HepG2 (cell line): Measurements from ENCODE around the gene AZI2. TPM values are rescaled to one million over a fixed set of nuclear protein-coding genes. Genes with fewer than 3 reads are reported as not detected.

Experiments
- ATAC-seq: fragments of 200-7000 bp; cut with Tn5 transposase; 3 replicates; pipeline ENCODE4 v1.9.1; 2020; ENCODE audit warnings: mild to moderate bottlenecking, moderate library complexity
- BruUV-seq: library from RNA; stranded (reverse); fragments of 400-500 nt; replicated peaks from 2 replicates; lab custom pipeline; 2021; lab: Mats Ljungman, UMichigan
- CTCF ChIA-PET: fragments of 300-600 bp; formaldehyde crosslinking; extraction: SDS; loops from one replicate; lab custom pipeline; 2021; ENCODE audit warnings: low total read pairs, inconsistent platforms, low intra/inter-chr PET ratio; lab: Yijun Ruan, JAX
- POLR2A ChIA-PET: fragments of 350-600 bp; sonication (Branson Sonifier 250); formaldehyde crosslinking; loops from one replicate; lab custom pipeline; 2020; ENCODE audit warnings: antibody characterized with exemption, inconsistent platforms; lab: Yijun Ruan, JAX
- DNase-seq: peaks from one replicate; pipeline ENCODE4 v3.0.0-alpha.2; 2015; ENCODE audit warnings: low spot score
- FAIRE-seq: peaks from 3 replicates; lab custom pipeline; 2011; peaks lifted over from hg19 to GRCh38; lab: Jason Lieb, UNC
- H2AFZ ChIP-seq: one replicate; pipeline ENCODE4 v1.6.1; 2011; ENCODE audit warnings: low read length, inconsistent platforms
- H3K27ac ChIP-seq: fragments of 300-600 bp; 3 replicates; pipeline ENCODE4 v1.8.0; 2011; ENCODE audit warnings: mixed run types, mild to moderate bottlenecking, mixed read lengths, low read length, inconsistent platforms; ENCODE audit not compliant: insufficient read depth; ENCODE audit errors: extremely low read length
- H3K27me3 ChIP-seq, 2 experiments: fragments of 200-600 bp in 1 of 2; 2 replicates in 1 of 2; 3 replicates in 1 of 2; pipeline versions ENCODE4 v1.6.0 to v1.8.0; 2011; ENCODE audit warnings: low read length in 2 of 2, mild to moderate bottlenecking in 2 of 2, moderate library complexity in 2 of 2, inconsistent platforms in 1 of 2; ENCODE audit not compliant: insufficient read depth in 2 of 2, control insufficient read depth in 1 of 2
- H3K36me3 ChIP-seq, 2 experiments: fragments of 200-600 bp in 1 of 2; replicated peaks in 1 of 2; 2 replicates in 1 of 2; 3 replicates in 1 of 2; pipeline versions ENCODE4 v1.5.1 to v1.8.0; 2011; ENCODE audit warnings: low read length in 2 of 2, inconsistent platforms in 1 of 2; ENCODE audit not compliant: insufficient read depth in 2 of 2, control insufficient read depth in 1 of 2
- H3K4me1 ChIP-seq: 2 replicates; pipeline ENCODE4 v1.5.1; 2012; ENCODE audit warnings: low read length, inconsistent platforms; ENCODE audit not compliant: insufficient read depth
- H3K4me2 ChIP-seq: 2 replicates; pipeline ENCODE4 v1.6.0; 2011; ENCODE audit warnings: low read depth, low read length, inconsistent platforms
- H3K4me3 ChIP-seq, 3 experiments: fragments of 200-600 bp in 1 of 3; sonication (generic), shearing (Covaris generic) in 1 of 3; replicated peaks in 1 of 3; 2 replicates each; pipeline ENCODE4 v1.5.1; 2011 to 2016; ENCODE audit warnings: low read length in 3 of 3, inconsistent platforms in 2 of 3, low read depth in 2 of 3, mild to moderate bottlenecking in 2 of 3, control low read depth in 1 of 3, mixed read lengths in 1 of 3; ENCODE audit not compliant: insufficient read depth in 1 of 3
- H3K79me2 ChIP-seq: one replicate; pipeline ENCODE4 v1.6.1; 2011; ENCODE audit warnings: low read length, inconsistent platforms; ENCODE audit not compliant: insufficient read depth
- H3K9ac ChIP-seq: 2 replicates; pipeline ENCODE4 v1.6.0; 2011; ENCODE audit warnings: mild to moderate bottlenecking, low read depth, low read length, inconsistent platforms; ENCODE audit not compliant: insufficient read depth
- H3K9me3 ChIP-seq: 2 replicates; pipeline ENCODE4 v1.5.1; 2012; ENCODE audit warnings: mild to moderate bottlenecking, low read length
- H4K20me1 ChIP-seq: 2 replicates; pipeline ENCODE4 v1.6.0; 2011; ENCODE audit warnings: inconsistent platforms, mild to moderate bottlenecking, low read length, moderate library complexity; ENCODE audit not compliant: insufficient read depth
- ADNP ChIP-seq: sonication (generic); formaldehyde crosslinking; IDR thresholded peaks from 2 replicates; pipeline ENCODE4 v1.4.0; 2020; ENCODE audit warnings: missing genetic modification reagents
- CBX2 ChIP-seq, 2 experiments: fragments of 200-600 bp in 1 of 2; sonication (generic); formaldehyde crosslinking in 1 of 2; IDR thresholded peaks; 2 replicates each; pipeline versions ENCODE4 v1.7.0 to v1.8.1; 2018 to 2022; ENCODE audit warnings: low read depth in 2 of 2, low read length in 1 of 2, mild to moderate bottlenecking in 1 of 2, missing genetic modification reagents in 1 of 2
- DPF2 ChIP-seq: sonication (generic); formaldehyde crosslinking; IDR thresholded peaks from 2 replicates; pipeline ENCODE4 v1.4.0; 2020; ENCODE audit warnings: mild to moderate bottlenecking, low read depth, missing genetic modification reagents, borderline replicate concordance
- MTA3 ChIP-seq: sonication (generic); formaldehyde crosslinking; IDR thresholded peaks from 2 replicates; pipeline ENCODE4 v1.4.0; 2020; ENCODE audit warnings: missing genetic modification reagents
- PHF21A ChIP-seq: sonication (generic); formaldehyde crosslinking; IDR thresholded peaks from 2 replicates; pipeline ENCODE4 v1.5.0; 2020; ENCODE audit warnings: mild to moderate bottlenecking, missing genetic modification reagents
- RXRA ChIP-seq: sonication (generic); formaldehyde crosslinking; IDR thresholded peaks from 2 replicates; pipeline ENCODE4 v1.5.1; 2020; ENCODE audit warnings: missing genetic modification reagents
- WIZ ChIP-seq: sonication (generic); formaldehyde crosslinking; IDR thresholded peaks from 2 replicates; pipeline ENCODE4 v1.5.1; 2020; ENCODE audit warnings: mild to moderate bottlenecking, missing genetic modification reagents
- YEATS4 ChIP-seq: sonication (generic); formaldehyde crosslinking; IDR thresholded peaks from 2 replicates; pipeline ENCODE4 v1.4.0; 2020; ENCODE audit warnings: missing genetic modification reagents, borderline replicate concordance
- WGBS: methylation state at CpG from one replicate; pipeline ENCODE4 v1.1.6; 2017; ENCODE audit warnings: low lambda C conversion rate; 5-methylcytosine and 5-hydroxymethylcytosine counted together
- in situ Hi-C: cut with HindIII; loops from 2 replicates; pipeline ENCODE4 v1.10.0; 2017; ENCODE audit warnings: low pct_unique_long_range_greater_than_20kb; ENCODE audit not compliant: extremely low pct_ligation_motif_present
- intact Hi-C: fragments of 100-400 bp; cut with micrococcal nuclease; formaldehyde crosslinking; loops from one replicate; pipeline ENCODE4 v1.10.0; 2022; ENCODE audit not compliant: unreplicated experiment
- polyA plus RNA-seq, 8 experiments: library from polyadenylated mRNA; depleted of rRNA in 3 of 8; stranded (reverse) in 7 of 8; unstranded in 1 of 8; fragments of >200 nt; fragmentation: Illumina TruSeq in 4 of 8; extraction: Trizol in 4 of 8; gene quantifications; 2 replicates each; pipeline versions ENCODE4 v1.2.1 to v1.2.3, GENCODE V29; 2011 to 2016; ENCODE audit warnings: low read depth in 4 of 8, missing spikeins in 1 of 8, mixed read lengths in 1 of 8; ENCODE audit not compliant: insufficient read depth in 1 of 8
- total RNA-seq, 5 experiments: library from RNA; depleted of rRNA; stranded (reverse); fragments of >200 nt; fragmentation: Illumina TruSeq; extraction: Trizol; gene quantifications; 2 replicates each; pipeline ENCODE4 v1.2.3, GENCODE V29; 2016; ENCODE audit warnings: low read depth in 1 of 5
- TF ChIP-seq, protein P1 (sequence below): sonication (generic); formaldehyde crosslinking; IDR thresholded peaks from 2 replicates; pipeline ENCODE4 v1.4.0; 2020; ENCODE audit warnings: mild to moderate bottlenecking, missing genetic modification reagents
- TF ChIP-seq, protein P2 (sequence below): sonication (generic); formaldehyde crosslinking; IDR thresholded peaks from 2 replicates; pipeline ENCODE4 v1.4.0; 2020; ENCODE audit warnings: missing genetic modification reagents, borderline replicate concordance
- TF ChIP-seq, protein P3 (sequence below): sonication (generic); formaldehyde crosslinking; IDR thresholded peaks from 2 replicates; pipeline ENCODE4 v1.4.0; 2020; ENCODE audit warnings: missing genetic modification reagents

Gene AZI2
- total and polyA plus RNA-seq, 2 of the 13 experiments (the other 11 are each of a cell fraction or from before 2014, with no cell fraction given), result 43.7 to 49.8 TPM

DNA sequence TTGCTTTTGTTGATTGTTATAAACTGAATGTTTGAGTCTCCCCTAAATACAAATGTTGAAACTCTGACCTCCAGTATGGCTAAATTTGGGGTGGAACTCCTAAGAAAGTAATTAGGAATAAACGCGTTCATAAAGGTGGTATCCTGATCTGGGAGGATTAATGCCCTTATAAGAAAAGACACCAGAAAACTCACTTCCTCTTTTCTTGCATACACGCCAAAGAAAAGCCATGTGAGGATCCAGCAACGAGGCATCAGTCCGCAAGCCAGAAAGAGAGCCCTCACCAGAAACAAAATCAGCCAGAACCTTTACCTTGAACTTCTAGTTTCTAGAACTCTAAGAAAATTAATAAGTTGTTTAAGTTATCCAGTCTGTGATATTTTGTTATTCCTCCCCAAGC lies 37.4 kb upstream of the AZI2 start:
- Histone ChIP-seq H3K9me3 (peaks cover 17% of the 10 kb centered on the region), H3K79me2 (no peaks in the 10 kb centered on the region), H4K20me1 (no peaks in the 10 kb centered on the region), H3K4me3 (no peak overlapping the region), H3K36me3 (no peaks in the 10 kb centered on the region), H3K4me1 (no peaks in the 10 kb centered on the region), H3K9ac (no peak overlapping the region), H3K27me3 (no peaks in the 10 kb centered on the region), H2AFZ (no peak overlapping the region), H3K27ac (no peak overlapping the region), H3K4me2 (no peak overlapping the region)
- in situ Hi-C loops (no loop called here), intact Hi-C loops (no loop called here)
- no peak for ATAC-seq
- TF ChIP-seq RXRA (CRISPR knock-in tag) (no peak), MTA3 (CRISPR knock-in tag) (no peak), WIZ (CRISPR knock-in tag) (no peak), ADNP (CRISPR knock-in tag) (no peak), DPF2 (CRISPR knock-in tag) (no peak), CBX2 (IDR thresholded peaks at IDR 0.05; ENCODE audit: low read depth, low read length) (no peak), CBX2 (CRISPR knock-in tag; IDR thresholded peaks at IDR 0.05; ENCODE audit: low read depth) (no peak), YEATS4 (CRISPR knock-in tag) (no peak), PHF21A (CRISPR knock-in tag) (no peak)
- TF ChIP-seq, protein P1, sequence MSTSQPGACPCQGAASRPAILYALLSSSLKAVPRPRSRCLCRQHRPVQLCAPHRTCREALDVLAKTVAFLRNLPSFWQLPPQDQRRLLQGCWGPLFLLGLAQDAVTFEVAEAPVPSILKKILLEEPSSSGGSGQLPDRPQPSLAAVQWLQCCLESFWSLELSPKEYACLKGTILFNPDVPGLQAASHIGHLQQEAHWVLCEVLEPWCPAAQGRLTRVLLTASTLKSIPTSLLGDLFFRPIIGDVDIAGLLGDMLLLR (CRISPR knock-in tag), result no peak
- TF ChIP-seq, protein P2, sequence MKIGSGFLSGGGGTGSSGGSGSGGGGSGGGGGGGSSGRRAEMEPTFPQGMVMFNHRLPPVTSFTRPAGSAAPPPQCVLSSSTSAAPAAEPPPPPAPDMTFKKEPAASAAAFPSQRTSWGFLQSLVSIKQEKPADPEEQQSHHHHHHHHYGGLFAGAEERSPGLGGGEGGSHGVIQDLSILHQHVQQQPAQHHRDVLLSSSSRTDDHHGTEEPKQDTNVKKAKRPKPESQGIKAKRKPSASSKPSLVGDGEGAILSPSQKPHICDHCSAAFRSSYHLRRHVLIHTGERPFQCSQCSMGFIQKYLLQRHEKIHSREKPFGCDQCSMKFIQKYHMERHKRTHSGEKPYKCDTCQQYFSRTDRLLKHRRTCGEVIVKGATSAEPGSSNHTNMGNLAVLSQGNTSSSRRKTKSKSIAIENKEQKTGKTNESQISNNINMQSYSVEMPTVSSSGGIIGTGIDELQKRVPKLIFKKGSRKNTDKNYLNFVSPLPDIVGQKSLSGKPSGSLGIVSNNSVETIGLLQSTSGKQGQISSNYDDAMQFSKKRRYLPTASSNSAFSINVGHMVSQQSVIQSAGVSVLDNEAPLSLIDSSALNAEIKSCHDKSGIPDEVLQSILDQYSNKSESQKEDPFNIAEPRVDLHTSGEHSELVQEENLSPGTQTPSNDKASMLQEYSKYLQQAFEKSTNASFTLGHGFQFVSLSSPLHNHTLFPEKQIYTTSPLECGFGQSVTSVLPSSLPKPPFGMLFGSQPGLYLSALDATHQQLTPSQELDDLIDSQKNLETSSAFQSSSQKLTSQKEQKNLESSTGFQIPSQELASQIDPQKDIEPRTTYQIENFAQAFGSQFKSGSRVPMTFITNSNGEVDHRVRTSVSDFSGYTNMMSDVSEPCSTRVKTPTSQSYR (CRISPR knock-in tag), result no peak
- TF ChIP-seq, protein P3, sequence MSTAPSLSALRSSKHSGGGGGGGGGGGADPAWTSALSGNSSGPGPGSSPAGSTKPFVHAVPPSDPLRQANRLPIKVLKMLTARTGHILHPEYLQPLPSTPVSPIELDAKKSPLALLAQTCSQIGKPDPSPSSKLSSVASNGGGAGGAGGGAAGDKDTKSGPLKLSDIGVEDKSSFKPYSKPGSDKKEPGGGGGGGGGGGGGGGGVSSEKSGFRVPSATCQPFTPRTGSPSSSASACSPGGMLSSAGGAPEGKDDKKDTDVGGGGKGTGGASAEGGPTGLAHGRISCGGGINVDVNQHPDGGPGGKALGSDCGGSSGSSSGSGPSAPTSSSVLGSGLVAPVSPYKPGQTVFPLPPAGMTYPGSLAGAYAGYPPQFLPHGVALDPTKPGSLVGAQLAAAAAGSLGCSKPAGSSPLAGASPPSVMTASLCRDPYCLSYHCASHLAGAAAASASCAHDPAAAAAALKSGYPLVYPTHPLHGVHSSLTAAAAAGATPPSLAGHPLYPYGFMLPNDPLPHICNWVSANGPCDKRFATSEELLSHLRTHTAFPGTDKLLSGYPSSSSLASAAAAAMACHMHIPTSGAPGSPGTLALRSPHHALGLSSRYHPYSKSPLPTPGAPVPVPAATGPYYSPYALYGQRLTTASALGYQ, result no peak
- no TSS peak for BruUV-seq
- FAIRE-seq, result no peak
- DNase-seq, result no peak
- 53% methylated on average over 5 of the region's 5 CpGs for WGBS
- POLR2A ChIA-PET, result no interaction called here
- CTCF ChIA-PET, result no interaction called here
